ENCODE results near the gene PCGF1.

- TF ChIP-seq CTCF (IDR thresholded peaks at IDR 0.05 in 2 of 3, conservative IDR thresholded peaks at IDR 0.05 in 1 of 3; ENCODE audit: borderline replicate concordance in 1 of 3, insufficient read depth in 1 of 3, low read depth in 2 of 3, low read length in 2 of 3): no peak
- no peak for TF ChIP-seq SIN3A (IDR thresholded peaks at IDR 0.05; ENCODE audit: low read depth)
- TF ChIP-seq POLR2A (IDR thresholded peaks at IDR 0.05; ENCODE audit: borderline replicate concordance, extremely low read depth, insufficient read depth, insufficient read length): no peak
- no peak; the same call in 1 of the 2 replicates for TF ChIP-seq POLR2AphosphoS5 (IDR thresholded peaks at IDR 0.05; ENCODE audit: low read depth, low read length)
Observed at GRCh38 chr2:74496997-74497776, 10.3 kb downstream of the PCGF1 start.
